ENCODE data around the gene NPFF.
"Not testable (repeated sequence)": the region's sequence is repeated elsewhere in the genome, so short reads cannot be mapped to it uniquely, and the experiment has no call there.

Gene NPFF

DNA sequence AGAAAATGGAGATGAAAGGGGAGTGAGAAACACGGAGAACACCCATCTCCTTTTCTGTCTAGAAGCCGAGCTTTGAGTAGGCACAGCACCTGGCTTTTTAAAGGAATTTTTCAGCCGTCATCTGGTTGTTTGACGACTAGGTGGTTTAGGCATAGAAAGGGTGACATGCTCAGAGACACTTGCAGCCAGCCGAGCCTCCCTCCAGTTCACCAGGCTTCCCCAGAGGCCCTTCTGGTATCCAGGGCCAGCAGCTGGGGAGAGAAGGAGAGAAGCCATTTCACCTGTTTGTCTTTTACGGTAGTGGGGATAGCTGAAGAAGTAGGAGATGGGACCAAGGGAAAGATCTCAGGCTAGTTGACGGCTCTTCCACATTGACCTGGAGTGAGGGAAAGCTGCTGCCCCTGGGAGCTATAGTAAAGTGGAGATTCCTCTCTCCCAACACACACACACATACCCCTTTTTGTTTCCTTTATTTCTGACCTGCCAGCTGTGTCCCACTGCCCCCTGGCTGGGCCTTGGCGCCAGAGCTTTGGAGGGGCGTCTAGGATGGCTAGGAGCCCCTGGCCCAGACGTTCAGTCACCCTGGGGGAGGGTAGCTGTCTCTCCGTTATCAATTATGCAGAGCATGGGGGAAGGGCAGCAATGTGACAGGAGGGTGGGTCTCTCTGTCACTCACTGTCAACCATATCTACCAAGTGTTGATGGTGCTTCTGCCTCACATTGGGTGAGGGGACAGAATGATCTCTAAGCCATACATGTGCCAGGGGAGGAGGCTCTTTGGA, 13.5 kb downstream of the NPFF start:
- peak; percentile 70 for DNase-seq

DNA sequence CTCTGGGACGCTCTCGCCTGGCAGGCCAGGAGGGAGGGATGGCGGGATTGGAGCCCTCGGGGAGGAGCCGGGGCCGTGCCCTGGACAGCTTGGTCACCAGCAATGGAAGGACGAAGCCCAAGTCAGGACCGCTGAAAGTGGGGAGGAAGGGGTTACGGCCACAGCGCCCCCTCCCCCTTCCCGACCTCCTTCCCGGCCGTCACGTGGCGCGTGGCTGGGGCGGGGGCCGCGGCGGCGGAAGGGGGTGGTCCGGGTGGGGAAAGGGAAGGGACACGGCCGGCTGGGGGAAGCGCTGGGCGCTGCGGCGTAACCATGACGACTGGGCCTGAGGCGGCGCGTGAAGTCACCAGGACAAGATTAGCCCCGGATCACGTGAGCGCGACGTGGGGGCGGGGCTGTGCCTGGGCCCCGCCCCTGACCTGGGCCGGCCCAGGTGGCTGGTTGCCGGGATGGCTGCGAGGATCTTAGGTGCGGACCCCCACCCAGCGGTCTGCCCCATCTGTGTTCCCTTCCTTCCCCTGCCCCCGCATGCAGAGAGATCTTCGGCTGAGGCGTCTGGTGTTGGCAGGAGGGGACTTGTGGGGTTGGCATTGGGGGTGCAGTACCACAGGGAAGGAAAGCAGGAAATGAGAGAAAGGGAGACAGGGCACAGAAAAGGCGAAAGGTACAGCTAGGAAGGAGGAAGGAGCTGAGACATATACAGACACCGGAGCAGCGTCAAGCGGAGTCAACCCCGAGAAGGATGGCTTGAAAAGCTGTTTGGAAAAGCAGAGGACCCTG, 14.3 kb downstream of the NPFF start:
- DNase-seq: peak; percentile 96

DNA sequence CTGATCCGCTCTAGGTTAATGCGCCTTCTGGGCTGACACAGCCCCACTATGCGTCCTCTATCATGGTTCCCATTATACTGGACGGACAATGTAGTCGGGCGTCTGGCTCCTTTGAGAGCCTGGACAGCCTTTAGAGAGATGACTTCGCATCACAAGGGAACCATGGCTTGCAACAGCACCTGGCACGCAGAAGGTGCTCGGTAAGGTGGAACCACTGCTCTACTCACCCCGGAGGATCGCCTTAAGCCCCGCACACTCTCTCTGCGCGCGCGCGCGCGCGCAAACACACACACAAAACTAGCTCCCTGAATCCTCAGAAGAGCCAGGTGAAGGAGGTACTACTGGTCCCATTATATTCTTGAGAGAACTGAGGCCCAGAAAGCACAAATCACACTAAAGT, 15.1 kb downstream of the NPFF start:
- DNase-seq: no peak

DNA sequence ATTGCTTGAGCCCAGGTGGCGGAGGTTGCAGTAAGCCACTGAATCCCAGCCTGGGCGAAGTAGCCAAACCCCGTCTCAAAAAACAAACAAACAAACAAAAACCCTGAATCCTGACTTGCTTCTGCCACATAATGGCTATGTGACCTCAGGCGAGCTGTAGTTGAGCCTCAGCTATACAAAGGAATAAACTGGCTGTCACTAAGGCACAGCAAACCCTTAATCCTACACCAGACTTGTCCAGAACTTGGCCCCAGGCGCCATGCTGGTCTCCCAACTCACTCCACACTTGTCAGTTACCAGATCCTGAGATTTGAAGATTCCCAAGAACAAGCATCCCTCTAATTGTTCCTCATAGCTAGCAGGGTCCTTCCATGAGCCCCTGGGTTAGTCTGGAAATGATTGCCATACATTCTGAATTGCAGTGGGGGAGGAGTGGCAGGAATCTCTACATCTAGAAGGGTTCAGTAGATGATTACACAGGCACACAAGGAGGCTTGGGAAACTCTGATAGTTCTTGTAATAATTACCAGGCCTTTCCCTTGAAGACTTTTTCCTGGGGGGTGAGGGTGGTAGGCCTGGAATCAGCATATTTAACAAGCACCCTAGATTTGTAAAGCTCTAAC, 17.9 kb downstream of the NPFF start:
- no peak for DNase-seq

DNA sequence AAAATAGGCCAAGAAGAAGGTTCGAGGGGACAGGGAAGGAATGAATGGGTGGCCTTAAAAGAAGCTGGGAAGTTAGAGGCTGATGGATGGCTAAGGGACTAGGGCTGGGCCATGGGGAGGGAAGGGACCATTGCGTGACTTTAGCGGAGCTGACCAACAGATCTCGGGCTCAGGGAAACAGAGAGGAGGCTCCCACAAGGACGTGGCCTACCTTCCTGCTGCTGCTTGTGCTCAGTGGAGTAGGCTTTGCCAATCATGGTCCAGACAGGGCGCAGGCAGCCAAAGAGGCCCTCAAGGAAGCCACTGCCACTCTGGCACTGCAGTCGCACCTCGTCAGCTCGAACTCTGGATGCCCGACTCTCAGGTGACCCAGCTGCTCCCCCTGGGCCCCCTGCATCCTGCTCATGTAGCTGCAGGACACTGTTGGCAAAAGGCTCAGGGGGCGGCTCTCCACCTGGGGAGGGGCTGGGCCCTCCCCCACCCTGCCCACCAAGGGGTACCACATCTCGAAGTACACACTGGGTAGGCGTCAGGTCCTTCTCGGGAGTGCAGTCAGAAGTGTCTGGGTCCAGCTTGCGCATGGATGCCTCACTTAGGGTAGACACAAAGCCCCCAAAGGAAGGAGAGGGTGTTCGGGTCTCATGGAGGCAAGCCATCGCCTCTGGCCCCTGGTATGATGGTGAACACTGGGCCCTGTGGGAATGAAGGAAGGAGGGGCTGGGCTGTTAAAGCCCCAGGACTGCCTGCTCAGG, 20.4 kb downstream of the NPFF start:
- DNase-seq: no peak

DNA sequence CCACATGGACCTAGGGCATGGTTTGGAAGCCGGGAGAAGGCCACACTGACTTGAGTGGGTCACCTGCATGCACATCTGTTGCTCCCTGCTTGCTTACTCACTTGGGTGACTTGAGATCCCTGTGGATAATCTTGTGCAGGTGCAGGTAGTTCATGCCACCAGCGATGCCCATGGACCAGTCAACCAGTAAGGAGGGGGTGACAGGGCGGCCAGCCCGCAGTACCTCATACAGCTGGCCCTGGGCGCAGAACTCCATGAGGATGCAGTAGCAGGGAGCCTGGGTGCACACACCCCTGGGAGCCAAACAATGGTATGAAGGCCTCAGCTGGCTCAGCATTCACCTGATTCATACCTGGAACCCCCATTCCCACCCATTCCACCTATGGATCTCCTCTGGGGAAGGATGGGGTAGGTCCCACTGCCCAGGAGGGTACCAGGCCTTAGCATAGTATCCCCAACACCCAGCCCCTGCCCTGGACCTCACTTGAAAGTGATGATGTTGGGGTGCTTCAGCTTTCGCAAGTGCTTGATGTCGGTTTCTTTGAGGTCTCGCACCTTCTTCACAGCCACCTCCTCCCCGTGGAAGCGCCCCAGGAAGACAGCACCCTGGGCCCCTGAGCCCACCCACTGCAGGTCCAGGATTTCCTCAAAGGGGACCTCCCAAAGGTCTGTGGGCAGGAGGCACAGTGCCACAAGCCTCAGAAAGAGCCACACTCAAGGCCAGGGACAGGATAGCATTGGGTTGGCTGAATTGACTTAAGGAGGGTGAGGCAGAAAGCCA, 21.1 kb downstream of the NPFF start:
- DNase-seq: no peak

DNA sequence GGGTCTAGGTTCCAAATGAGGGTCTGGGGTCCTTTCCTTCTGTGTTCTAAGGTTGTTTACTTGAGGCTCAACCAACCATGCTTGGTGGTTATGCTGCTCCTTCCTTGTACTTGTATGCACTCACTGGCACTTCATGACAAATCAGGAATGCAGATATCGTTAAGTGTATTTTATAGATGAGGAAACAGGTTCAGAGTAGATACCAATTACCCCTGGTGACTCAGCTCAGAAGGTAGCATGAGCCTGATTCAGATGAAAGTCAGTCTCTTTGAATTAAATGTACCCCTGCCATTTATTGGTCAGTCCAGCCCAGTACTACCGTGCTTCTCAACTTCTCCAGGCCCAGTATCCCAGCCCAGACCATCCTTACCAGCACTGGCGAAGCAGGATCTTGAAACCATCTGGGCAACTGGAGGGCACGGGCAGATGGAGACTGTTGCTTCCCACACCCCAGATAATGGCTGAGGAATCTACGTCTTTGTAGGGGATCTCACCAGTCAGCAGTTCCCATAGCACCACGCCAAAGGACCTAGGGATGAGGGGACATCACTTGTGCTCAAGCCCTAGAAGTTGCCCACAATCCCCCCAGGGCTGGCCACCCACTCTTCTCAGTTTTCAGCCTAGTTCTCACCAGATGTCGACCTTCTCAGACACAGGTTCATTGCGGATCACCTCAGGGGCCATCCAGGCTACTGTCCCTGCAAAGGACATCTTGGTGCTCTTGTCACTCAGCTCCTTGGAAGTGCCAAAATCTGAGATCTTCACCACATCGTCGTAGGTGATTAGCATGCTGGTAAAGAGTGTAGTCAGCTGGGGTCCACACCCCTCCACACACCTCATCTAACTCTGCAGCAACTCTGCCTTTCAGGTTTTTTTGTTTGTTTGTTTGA, 22.4 kb downstream of the NPFF start:
- no peak for DNase-seq

DNA sequence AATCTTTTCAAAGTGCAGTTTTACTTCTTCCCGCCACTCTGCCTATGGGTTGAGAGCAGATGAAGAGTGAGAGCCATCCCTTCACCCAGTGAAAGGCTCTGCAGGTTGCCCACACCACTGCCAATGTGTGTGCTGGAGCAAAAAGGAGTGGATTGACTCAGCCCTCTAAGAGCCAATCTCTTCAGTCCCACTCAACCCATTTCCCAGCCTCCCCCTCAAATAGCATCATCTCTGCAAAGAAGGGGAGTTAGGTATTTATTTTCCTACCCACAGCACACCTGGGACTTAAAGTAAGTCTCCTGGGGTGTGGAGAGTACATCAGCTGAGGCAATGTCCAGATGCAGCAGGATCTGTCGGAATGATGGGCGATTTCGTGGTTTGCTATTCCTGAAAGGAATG, 23.3 kb downstream of the NPFF start:
- no peak for DNase-seq

DNA sequence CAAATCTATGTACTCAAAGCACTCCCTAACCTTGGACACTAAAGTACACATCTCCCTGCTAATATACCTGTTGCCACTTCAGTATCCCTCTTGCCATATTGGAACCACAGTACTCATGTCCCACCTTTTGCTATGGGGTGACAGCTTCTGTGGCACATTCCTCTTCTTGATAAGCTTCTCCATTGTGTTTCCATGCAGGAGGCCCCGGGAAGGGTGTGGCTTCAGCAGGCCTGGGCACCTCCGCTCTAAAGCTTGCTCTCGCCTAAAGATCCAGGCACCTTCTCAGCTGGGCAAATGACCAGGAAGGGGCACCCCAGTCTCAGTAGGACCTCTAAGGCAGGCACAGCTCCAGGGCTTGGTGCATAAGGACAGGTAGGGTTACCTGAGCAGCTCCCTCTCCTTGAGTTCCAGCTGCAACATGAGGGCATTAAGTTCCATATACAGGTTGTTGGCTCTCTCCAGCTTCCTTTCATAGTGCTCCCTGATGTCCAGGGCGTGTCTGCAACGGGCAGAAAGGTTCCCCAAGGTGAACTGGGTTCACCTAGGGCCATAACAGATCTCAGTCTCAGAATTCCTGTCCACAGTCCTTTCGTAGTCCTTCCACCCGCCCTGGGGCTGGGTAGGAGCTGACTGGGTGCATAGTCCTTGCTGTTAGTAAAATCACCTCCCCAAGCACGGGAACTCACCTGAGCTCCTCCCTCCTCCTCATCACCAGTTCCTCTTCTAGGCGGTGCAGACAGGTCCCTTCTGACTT, 23.9 kb downstream of the NPFF start:
- DNase-seq: no peak

DNA sequence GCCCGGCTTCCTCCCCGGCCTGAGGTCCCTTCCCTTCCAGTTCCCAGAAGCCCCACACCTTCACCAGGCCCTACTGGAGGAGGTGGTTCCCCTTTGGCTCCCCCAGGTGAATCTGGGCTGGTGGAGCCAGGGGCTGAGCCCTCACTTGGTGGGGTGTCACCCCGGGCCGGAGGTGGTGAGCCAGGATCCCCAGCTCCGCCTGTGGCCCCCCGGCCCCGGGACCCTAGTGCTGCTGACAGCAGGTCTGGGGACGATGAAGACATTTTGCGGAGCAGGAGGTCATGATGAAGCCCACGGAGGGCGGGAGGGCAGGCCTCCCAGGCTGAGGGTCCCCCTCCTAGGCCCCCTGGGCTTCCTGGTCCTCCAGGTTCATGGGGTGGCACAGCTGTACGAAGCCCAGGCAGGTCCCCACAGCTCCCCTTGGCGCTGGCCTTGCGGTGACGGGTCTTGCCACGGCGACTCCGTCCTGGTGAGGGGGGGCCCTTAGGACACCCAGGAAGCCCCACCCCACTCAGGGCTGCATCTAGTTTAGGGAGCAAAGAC, 24.6 kb downstream of the NPFF start:
- no peak for DNase-seq

DNA sequence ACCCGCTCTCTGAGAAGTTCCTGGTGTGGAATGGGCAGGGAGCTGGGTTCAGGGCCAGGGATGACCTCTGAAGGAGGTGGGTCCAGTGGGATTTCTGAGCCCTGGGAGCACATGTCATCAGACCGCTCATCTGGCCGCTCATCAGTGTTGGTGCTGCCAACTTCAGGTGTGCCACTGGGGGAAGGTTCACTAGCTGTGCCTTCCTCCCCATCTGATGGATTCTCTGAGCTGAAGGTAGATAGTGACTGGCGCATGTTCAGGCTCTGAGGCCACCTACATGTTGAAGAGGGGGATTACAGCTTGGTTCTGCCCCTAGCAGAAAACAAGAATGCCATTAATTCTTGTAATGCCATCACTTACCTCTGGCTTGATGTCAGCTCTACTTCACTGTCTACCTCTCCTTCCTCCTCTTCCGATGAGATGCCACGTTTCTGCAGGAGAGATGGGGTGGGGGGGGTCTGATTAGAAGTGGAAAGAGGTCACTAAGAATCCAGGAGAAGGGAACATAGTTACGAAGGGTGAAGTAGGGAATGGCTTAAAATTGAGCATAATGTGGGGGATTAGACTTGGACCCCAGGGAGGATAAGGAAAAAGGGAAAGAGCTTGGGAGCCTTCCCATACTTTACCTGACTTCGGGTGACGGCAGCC, 25.2 kb downstream of the NPFF start:
- DNase-seq: peak; percentile 29

DNA sequence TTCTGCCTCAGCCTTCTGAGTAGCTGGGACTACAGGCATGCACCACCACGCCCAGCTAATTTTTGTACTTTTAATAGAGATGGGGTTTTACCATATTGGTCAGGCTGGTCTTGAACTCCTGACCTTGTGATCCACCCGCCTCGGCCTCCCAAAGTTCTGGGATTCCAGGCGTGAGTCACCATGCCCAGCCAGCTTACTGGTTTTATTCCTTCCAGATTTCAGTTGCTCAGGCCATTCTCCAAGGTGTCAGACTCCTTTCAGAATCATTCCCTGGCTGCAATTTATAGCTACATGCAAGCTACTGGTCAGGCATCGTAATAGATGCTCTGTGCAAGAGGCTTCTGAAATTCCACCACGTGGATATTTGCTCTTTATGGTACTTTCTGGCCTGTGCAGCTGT, 25.8 kb downstream of the NPFF start:
- DNase-seq: not testable (repeated sequence)

DNA sequence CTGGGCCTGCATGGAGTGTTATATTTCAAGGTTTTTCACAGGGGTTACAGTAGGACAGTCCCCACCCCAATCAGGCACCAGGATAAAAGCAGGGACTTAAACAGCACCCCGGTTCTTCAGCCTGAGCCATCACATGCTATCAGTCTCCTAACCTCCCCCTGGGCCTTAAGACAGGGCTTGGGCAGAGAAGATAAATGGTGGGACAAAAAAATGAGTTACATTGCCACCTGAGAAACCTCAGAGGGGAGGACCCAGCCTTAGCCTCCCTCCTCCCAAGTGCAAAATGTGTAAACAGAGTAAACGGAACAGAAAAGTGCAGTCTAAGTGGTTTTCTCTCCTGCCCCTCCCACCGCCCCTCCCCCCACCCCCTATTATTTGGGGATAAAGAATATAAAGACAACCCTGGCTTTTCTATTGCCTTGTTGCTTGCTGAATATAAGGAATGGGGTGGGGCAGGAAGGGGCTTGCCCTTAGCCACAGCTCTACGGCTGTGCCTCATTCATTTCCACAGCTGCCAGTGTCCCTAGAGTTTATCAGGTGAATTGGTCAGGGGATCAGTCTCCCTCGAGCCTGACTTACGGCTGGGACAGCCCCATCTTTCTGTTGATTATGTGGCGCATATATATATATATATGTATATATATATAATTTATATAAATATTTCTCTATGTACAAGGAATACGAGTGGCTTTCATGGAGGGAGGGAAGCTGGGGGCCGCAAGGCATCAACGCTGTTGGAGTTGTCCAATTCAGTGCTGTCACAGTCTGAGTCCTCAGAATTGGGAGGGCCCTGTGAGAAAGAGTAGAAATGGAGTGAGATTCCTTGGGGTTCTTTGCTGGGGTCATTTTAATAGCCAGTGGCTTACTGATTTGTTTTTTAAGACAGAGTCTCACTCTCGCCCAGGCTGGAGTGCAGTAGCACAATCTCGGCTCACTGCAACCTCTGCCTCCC, 26.5 kb downstream of the NPFF start:
- no peak for DNase-seq

DNA sequence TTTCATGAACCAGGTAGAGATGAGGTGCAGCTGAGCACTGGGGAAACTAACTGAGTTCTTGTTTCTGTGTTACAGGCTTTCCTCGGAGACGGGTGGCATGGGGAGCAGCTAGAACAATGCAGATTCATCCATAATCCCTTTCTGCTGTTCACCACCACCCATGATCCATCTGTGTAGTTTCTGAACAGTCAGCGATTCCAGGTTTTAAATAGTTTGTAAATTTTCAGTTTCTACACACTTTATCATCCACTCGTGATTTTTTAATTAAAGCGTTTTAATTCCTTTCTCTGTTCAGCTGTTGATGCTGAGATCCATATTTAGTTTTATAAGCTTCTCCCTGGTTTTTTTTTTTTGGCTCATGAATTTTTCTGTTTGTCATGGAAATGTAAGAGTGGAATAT, 28.0 kb downstream of the NPFF start:
- DNase-seq: no peak

DNA sequence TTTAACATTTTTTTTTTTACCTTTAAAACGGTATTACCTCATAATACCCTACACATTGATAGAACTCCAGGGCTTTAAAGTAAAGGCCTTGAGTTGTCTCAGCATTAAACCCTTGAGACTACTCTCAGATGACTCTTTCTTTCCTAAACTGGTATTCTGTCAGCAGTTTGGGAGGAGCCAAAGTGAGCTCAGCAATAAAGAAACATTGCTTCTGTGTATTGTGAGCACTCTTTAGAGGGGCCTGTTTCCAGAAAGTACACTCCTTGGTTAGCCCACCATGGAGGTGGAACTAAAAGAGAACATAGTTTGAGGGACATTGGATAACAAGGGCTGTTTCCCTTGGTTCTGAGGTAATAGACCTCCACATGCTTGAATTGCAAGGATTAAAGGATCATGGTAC, 28.4 kb downstream of the NPFF start:
- DNase-seq: no peak

DNA sequence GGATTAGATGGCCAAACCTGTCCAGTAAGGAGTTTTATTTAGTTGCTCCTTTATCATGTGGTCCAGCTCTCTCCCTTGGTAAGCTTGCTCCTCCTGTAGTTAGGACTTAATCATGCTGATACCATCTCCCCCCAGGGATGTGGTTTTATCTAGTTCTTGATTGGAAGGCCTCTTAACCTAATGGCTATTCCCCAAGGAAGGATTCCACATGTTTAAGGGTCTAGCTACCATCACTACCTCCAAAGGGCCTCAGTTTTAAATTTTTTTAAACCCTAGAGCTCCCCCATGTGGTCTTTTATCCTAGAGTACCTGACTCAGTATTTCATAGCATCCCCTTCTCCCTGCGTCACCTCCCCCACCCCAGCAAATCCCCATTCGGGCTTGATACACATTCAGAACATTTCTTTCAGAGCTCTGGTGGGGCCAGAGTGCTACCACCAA, 30.5 kb downstream of the NPFF start:
- DNase-seq: peak; percentile 57

DNA sequence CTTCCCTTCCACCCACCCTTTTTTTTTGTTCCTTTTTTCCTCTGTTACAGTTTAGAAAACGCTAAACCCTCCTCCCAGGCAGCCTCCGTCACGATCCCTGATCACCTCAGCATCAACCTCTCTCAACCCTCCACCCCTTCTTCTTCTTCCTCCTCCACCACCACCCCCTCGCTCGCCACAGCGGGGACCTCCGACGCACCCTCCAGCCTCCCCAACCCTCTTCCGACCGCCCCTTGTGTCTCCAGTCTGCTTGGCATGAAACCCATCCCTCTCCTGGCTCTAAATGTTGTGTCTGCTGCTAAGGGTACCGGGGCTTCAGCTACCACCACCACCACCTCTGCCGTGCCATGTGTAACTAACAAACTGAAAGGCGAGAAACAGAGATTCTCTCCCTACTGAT, 32.5 kb downstream of the NPFF start:
- DNase-seq: no peak

DNA sequence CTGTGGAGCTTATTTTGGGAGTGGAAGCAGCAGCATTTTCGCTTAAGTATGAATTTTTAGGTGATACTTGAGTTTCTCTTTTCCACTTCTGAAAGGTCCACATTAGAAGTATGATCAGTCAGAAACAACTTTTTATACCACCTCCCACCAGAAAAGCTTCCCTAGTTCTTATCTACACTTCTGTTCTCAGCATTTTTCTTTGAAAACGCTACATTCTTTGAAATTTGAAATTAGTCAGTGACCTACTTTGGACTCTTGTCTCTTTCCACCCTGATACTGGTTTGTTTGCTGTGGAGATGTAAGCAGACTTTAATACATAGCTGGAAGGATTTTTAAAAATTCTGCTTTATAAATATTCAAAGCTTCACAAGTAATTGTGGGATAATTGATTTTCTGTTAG, 33.2 kb downstream of the NPFF start:
- no peak for DNase-seq

All from OCI-M1 (cell line).